ENCODE data around the gene MRPL53.
"Not testable (repeated sequence)": the region's sequence is repeated elsewhere in the genome, so short reads cannot be mapped to it uniquely, and the experiment has no call there.

Gene MRPL53

DNA sequence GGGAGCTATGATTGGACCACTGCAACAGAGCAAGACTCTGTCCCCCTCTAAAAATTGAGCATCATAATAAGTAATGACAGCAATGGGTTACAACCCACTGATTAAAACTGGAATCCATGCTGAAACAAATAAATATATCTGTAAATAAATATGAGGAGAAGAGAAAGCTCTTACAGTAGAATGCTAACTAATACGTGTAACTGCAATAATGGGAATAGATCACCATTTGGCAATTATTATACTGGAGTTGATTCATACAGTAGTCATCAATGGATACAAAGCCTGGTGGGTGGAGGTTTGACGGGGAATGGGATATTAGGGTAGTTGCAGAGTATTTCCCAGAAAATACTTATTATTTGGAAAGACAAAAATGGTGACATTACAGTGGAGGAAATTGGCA lies 23.7 kb downstream of the MRPL53 start:
- no peak for DNase-seq (ENCODE audit: low spot score)

GRCh38 chr2:74447230-74447999 lies 25.1 kb downstream of the MRPL53 start:
- DNase-seq (ENCODE audit: low spot score), result no peak

DNA sequence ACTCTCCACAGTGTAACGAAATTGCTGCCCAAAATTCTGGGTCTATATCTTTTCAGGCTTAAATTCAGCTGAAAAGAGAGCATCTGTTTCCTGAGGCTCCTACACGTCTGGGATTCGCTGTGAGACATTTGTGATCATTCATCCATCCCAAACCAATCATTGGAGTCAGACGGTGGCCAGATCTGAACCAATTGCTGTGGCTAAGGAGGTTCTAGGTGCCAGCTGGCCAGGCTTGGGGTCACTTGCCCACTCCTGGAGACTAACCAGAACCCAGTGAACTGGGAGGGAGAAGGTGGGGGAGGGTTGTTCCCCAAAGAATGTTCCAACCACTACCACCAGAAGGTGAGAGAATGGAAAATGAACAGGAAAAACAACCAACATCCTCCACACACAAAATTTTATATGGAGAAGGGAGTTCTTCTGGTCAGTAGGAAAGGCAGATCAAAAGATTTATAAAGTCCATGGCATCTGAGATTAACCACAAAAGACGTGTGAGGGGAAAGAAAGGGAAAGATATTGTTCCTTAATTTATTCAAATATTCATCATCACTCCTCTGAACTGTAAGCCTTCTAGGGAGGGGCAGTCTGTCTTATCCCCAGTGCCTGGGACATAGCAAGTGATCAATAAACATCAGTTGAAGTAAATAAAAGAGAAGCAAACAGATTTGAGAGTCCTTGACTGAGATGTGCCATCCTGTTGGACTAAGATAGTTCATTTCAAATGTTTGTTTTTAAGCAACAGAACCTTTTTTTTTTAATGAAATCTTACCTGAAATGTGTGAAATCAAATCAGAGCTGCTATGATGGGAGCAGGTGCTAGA lies 27.8 kb downstream of the MRPL53 start:
- DNase-seq (ENCODE audit: low spot score), result no peak

DNA sequence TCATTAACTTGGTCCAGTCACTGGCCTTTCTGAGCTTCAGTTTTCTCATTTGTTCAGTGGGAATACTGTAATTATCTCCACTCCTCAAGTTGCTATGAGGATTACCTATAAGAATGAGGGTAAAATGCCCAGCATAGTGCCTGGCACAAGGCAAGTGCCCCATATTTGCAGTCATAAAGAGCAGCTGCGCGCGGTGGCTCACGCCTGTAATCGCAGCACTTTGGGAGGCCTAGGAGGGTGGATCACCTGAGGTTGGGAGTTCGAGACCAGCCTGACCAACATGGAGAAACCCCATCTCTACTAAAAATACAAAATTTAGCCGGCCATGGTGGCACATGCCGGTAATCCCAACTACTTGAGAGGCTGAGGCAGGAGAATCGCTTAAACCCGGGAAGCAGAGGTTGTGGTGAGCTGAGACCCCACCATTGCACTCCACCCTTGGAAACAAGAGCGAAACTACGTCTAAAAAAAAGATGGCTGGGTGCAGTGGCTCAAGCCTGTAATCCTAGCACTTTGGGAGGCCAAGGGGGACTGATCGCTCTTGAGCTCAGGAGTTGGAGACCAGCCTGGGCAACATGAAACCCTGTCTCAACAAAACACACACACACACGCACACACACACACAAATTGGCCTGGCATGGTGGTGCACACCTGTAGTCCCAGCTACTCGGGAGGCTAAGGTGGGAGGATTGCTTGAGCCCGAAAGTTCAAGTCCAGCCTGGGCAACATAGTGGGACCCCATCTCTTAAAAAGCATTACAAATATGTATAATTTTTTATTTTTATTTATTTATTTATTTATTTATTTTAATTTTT lies 29.8 kb downstream of the MRPL53 start:
- DNase-seq (ENCODE audit: low spot score), result not testable (repeated sequence)

- DNase-seq (ENCODE audit: low spot score), result no peak
Observed at GRCh38 chr2:74441690-74442482, 30.6 kb downstream of the MRPL53 start, which contains the start of gene RTKN. RTKN (minus strand) TSS chr2:74441937; CDS start chr2:74441816, 121 bp downstream.

DNA sequence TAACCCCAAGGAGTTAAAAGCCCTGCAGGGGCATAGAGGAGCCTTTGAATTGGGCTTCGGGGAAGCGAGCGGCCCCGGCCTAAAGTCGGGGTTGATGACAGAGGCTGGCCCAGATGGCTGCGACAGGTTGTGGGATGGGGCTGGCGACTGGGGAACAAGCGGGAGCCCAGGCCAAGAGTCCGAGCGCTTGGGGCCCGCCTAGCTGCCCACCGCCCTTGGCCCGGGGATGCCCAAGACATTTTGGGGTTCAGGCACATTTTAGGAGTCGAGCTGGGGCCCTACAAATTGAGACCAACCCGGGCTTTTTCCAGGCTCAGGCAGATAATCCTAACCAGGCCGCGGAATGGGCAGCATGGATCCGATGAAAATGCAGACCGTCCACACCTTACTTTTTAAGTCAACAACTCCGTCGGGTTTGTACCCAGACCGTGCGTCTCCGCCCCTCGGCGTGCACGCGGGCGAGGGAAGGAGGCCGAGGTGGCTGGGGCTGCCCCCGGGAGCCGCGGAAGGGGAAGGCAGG lies 31.2 kb downstream of the MRPL53 start:
- DNase-seq (ENCODE audit: low spot score), result no peak

GRCh38 chr2:74440378-74441169 lies 31.9 kb downstream of the MRPL53 start:
- DNase-seq (ENCODE audit: low spot score), result no peak

GRCh38 chr2:74439803-74440377 lies 32.6 kb downstream of the MRPL53 start:
- DNase-seq (ENCODE audit: low spot score), result no peak

GRCh38 chr2:74439373-74439772 lies 33.1 kb downstream of the MRPL53 start:
- no peak for DNase-seq (ENCODE audit: low spot score)

DNA sequence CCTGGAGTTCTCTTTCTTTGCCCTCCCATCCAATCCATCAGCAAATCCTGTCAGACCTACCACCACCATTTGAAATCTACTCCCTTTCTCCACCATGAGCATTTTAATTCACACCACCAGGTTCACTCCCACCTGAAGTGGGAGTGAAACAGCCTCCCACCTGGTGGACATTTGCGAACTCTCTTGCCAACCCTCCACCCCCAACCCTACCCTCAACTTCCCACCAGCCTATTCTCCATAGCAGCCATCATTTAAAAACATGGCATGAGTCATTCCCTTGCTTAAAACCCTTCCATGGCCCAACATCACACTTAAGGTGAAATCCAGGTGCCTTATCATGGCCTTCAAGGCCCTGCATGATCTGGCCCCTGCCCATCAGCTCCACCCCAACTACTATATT lies 34.2 kb downstream of the MRPL53 start:
- DNase-seq (ENCODE audit: low spot score), result no peak

- DNase-seq (ENCODE audit: low spot score), result no peak
Observed at GRCh38 chr2:74436848-74437695, 35.4 kb downstream of the MRPL53 start.

DNA sequence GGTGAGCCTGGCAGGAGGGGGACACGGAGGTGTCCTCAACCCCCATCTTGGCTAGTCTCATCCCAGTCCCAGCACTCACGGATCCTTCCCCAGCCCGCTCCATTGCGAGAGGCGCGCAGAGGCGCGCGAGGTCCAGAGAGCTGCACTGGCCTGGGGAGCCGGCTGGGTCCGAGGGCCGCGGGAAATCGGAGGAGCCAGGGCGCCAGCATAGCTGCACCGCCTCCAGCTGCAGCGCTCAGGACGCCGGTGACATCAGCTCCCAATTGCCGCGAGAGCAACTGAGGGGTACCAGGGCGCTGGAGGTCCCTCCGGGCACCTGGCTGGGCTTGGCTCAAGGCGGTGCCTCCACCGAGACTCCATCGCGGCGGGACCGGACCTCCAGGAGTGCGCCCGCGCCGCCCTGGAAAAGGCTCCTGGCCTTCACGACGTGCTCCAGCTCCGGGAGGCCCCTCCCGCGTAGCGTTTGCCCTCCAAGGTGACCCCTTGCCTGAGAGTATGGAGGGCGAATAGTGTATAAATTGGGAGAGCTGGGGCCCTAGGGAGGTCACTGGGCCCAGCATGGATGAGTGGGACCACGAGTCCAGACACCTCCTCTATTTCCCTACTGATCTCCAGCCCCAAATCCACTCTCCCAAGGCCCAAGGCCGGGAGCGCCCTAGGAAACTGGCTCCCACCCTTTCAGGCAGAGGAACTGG lies 36.2 kb downstream of the MRPL53 start:
- DNase-seq (ENCODE audit: low spot score), result no peak

DNA sequence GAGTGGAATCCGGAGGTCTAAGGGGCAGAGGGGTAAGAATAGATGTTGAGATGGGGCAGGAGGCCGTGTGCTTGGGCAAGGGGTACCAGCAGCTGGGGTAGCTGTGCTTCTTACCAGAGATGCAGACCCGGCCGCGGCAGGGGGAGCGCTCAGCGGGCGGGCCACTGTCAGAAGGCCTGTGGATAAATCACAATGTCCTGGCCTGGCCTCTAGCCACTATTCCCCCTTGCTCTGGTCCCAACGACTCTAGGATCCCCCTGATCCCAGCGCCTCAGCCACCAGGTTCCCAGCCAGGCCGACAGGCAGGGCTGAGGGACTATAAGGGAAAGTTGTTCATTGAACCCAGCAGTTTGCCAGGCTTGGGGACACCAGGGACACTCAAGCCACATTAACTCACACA lies 42.0 kb downstream of the MRPL53 start:
- no peak for DNase-seq (ENCODE audit: low spot score)

DNA sequence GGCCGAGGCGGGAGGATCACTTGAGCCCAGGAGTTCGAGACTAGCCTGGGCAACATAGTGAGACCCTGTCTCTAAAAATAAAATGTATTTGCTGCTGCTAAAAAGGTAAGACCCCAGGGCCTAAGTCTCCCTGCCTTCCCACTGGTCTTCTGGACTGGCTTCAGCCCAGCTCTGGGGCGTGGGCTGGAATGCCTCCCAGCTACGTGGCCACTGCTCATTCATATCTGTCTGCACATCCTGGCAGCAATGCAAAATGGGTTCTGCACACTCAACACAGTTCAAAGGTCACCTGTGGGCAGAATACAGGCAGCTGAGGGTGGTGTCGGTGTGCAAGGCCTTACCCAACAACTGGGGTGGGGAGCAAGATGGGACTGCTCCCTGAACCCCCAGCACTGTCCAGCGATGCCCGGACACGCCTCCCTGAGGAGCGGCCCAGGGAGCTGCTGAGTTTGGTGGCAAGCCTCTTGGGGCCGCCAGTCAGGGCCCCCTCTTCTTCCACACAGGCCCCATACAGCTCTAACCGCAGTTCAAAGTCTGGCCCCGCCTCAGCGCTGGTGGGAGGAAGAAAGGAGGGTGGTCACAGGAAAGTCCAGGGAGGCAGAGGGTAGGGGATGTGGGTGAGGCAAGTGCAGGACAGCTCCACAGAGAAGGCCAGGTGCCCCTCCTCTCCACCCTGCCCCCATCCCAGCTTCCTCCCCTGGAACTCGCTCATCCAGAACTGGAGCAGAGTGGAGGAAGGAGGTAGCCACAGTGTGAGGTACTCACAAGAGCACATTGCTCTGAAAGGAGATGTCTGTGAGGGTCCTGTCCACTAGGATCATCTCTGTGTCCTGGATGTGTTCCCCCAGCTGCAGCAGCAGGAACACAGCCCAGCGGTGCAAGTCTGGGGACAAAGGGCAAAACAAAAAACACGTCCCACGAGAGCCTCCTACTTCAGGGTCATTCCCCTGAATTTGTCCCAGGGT lies 42.7 kb downstream of the MRPL53 start:
- no peak for DNase-seq (ENCODE audit: low spot score)

DNA sequence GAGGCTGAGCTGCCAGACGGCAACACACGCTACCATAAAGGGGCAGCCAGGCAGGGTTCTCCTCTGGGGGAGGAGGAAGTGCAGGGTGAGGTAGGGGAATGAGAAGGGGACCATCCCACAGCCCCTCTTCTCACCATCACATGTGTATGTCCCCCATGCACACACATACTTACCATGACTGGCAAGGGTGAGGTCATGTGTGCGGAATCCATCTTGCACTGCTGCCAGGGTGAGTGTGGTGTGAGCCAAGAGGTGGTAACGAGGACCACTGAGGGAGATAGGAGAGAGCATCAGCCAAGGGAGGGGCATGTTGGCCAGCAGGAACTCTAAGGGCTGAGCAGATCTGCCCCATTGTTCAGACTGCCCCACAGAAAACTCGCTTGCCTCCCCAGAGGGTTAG lies 43.8 kb downstream of the MRPL53 start:
- no peak for DNase-seq (ENCODE audit: low spot score)

DNA sequence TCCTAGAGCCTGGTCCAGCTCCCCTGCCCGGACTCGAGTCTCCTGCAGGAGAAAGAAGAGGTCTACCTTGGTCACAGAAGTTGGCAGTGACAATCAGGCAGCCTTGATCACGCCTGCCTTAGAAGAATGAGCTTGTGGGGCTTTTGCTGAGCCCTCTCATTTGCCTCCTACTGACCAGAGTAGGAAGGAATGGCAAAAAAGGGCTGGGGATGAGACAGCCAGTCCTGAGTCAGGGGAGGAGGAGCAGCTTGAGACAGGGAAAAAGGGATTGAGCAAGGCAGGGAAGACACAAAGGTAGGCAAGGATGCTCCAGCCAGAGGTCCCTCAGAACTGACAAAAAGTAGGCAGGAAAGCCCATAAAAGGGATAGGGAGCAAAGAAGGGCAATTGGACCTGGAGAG lies 44.9 kb downstream of the MRPL53 start:
- no peak for DNase-seq (ENCODE audit: low spot score)

- DNase-seq (ENCODE audit: low spot score), result no peak
Observed at GRCh38 chr2:74426181-74426758, 46.2 kb downstream of the MRPL53 start.
